Gastrocnemius medialis (tissue), 4 donors: ENCODE results near the gene MAPKAP1.

Experiments used
- CTCF ChIP-seq, 5 experiments: fragments of 450-650 bp in 3 of 5; fragments of 200-600 bp in 2 of 5; sonication (generic) in 2 of 5; IDR thresholded peaks in 4 of 5; conservative IDR thresholded peaks in 1 of 5; 1 replicate in 4 of 5; 2 replicates in 1 of 5; pipeline ENCODE4 v1.5.1; 2016 to 2019; ENCODE audit warnings: antibody characterized with exemption in 5 of 5, mild to moderate bottlenecking in 3 of 5, moderate library complexity in 3 of 5
- POLR2A ChIP-seq, 2 donors: fragments of 450-650 bp; IDR thresholded peaks; one replicate each; pipeline ENCODE4 v1.6.1; 2017; ENCODE audit warnings: antibody characterized with exemption in 2 of 2, mild to moderate bottlenecking in 2 of 2, moderate library complexity in 2 of 2

- no peak for TF ChIP-seq CTCF (IDR thresholded peaks at IDR 0.05 in 4 of 5, conservative IDR thresholded peaks at IDR 0.05 in 1 of 5)
- no peak for TF ChIP-seq POLR2A (IDR thresholded peaks at IDR 0.05)
These were observed 147.1 kb downstream of the MAPKAP1 start for GRCh38 chr9:125559894-125560293.
